AG09319 (cell line): ENCODE results near the gene BOLL.

ENCODE experiments used
- DNase-seq: peaks from one replicate; pipeline ENCODE4 v3.0.0-alpha.2; 2010; ENCODE audit warnings: low read depth; ENCODE audit errors: extremely low read depth
- TF ChIP-seq, protein P1 (sequence below): IDR thresholded peaks from 2 replicates; pipeline ENCODE4 v1.5.1; 2011; ENCODE audit warnings: low read depth, mild to moderate bottlenecking, inconsistent platforms, low read length, moderate library complexity

The BOLL gene

DNA sequence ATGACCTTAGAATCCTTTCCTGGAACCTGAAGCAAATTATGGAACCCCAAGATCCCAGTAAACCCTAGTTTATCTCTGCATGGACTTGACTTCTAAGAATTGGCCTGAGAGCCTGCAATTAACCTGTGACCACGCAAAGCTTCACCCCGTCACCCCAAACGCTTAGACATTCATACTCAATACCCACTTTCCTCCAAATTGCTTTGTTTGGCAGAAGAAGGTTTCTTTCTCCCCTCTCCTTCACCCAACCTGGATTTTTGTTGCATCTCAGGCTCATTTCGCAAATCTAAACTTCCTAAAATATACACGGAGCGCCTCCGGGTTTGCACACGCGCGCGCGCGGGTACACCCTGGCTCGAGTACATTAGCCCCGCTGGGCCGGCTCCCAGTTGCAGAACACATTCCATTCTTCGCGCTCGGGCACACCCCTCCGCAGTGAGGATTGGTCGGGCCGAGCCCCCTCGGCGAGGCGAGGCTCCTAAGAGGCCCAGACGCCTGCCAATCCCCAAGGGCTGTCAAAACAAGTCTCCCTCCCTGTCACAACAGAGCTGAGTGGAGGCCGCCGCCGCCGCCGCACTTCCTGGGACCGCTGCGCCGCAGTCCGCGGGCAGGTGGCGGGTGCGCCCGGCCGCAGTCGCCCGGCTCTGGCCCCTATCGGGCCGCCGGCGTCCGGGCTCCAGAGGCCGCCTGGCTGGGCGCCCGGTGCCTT, 19.1 kb upstream of the BOLL start, which contains the start of gene PLCL1:
TSS of gene PLCL1 (plus strand) at position 545 of the 709 bp plus-strand sequence.
- TF ChIP-seq, protein P1, sequence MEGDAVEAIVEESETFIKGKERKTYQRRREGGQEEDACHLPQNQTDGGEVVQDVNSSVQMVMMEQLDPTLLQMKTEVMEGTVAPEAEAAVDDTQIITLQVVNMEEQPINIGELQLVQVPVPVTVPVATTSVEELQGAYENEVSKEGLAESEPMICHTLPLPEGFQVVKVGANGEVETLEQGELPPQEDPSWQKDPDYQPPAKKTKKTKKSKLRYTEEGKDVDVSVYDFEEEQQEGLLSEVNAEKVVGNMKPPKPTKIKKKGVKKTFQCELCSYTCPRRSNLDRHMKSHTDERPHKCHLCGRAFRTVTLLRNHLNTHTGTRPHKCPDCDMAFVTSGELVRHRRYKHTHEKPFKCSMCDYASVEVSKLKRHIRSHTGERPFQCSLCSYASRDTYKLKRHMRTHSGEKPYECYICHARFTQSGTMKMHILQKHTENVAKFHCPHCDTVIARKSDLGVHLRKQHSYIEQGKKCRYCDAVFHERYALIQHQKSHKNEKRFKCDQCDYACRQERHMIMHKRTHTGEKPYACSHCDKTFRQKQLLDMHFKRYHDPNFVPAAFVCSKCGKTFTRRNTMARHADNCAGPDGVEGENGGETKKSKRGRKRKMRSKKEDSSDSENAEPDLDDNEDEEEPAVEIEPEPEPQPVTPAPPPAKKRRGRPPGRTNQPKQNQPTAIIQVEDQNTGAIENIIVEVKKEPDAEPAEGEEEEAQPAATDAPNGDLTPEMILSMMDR = no peak
- peak; percentile 73 for DNase-seq

DNA sequence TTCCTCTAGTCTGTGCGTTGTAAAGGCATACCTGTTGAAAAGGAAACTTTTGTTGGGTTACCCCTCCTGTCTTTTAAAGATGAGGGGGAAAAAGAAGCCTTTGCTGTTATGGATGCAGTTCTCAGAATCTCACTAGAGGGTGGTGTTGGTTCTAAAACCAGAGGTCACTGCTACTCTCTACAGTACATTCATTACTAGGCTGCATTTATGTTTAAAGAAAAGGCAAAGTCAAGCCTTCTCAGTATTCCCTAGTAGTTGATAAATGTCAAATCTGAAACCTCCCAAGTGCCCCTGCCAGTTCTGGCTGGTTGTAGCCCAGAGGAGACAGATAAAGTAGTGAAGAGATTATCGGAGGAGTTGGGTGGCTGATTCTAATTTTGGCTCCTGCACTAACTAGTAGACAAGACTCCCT, 17.9 kb upstream of the BOLL start:
- peak; percentile 14 for DNase-seq
- TF ChIP-seq, protein P1 = peak; percentile 87

DNA sequence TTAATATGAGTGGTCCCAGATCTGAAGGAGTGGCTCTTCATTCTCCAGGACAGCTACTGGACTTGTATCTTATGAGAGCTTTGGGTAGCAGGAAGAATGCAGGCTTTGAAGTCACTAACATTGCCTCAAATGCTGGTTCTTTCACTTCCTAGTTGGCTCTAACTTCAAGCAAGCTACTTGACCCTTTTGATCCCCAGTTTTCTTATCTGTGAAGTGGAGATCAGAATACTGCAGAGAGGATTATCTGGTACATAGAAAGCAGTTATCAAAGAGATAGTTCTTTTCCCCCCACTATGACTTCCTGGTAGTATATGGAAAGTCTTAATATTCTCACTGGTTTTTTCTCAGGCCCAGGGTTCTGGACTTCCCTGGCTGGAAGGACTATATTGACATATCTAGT, 15.9 kb upstream of the BOLL start:
- DNase-seq = no peak
- TF ChIP-seq, protein P1 = no peak

DNA sequence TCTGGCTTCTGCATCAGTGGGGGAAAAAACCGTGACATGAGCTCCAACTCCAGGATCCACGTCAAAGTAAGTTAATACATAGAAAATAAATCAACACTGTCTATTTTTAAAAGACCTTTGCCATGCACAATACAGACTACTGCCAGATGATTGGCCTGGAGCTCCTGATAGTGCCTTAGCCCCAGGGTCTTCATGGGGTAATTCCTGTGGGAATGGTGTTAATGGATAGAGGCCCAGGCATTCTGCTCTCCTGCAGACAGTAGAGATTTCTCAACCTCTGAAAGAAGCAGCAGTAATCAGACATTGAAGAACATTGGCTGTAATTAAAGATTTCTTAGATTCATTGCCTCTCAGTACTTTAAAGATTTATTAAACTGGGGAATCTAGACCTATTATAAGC, 15.0 kb upstream of the BOLL start:
- DNase-seq = no peak
- TF ChIP-seq, protein P1 = no peak

DNA sequence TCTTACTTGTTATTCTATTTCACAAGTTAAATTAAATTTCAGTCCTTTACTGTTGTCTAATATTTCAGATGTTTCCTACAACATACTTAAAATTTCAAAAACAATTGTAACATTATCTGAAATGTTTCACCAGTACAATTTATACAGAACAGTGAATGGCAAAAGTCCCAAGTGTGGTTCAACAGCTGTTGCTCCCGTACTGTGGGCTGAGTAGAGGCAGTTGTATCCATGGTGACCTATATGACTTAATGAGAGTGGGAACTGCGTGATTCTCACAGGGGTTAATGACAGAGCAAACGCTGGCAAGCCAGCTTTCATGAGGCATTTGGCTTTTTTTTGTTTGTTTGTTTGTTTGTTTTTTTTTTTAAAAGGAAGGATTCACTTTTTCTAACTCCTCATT, 13.9 kb upstream of the BOLL start:
- DNase-seq = no peak
- TF ChIP-seq, protein P1 = no peak

- no peak for DNase-seq
- TF ChIP-seq, protein P1 = no peak
These were observed 13.1 kb upstream of the BOLL start for GRCh38 chr2:197798187-197798586.

DNA sequence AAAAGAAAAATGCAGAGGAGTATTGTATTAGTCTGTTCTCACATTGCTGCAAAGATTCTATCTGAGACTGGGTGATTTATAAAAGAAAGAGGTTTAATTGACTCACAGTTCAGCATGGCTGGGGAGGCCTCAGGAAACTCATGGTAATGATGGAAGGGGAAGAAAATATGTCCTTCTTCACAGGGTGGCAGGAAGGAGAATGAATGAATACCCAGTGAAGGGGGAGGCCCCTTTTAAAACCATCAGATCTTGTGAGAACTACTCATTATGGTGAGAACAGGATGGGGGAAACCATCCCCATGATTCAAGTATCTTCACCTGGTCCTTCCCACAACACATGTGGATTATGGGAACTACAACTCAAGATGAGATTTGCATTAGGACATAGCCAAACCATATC, 10.2 kb upstream of the BOLL start:
- TF ChIP-seq, protein P1 = no peak
- DNase-seq = no peak
